WTC11 (cell line): Measurements from ENCODE around the gene KANSL1L. TPM values are rescaled to one million over a fixed set of nuclear protein-coding genes. Genes with fewer than 3 reads are reported as not detected.

ENCODE experiments used
- ATAC-seq: fragments of 200-7000 bp; cut with Tn5 transposase; 2 replicates; pipeline ENCODE4 v1.10.0; 2021; ENCODE audit warnings: mild to moderate bottlenecking, moderate library complexity
- CTCF ChIA-PET: fragments of 300-600 bp; sonication (Branson Sonifier 250); formaldehyde crosslinking; loops from one replicate; lab custom pipeline; 2021; ENCODE audit warnings: antibody characterized with exemption; lab: Charles Lee
- POLR2A ChIA-PET: fragments of 350-600 bp; sonication (Branson Sonifier 250); formaldehyde crosslinking; loops from one replicate; lab custom pipeline; 2021; ENCODE audit warnings: antibody characterized with exemption; lab: Charles Lee
- DNase-seq: peaks from one replicate; pipeline ENCODE4 v3.0.0; 2021; ENCODE audit warnings: low spot score
- H3K27ac Mint-ChIP-seq: 2 replicates; pipeline ENCODE4 v1.8.0; 2021; ENCODE audit warnings: mixed read lengths
- H3K27me3 Mint-ChIP-seq: 2 replicates; pipeline ENCODE4 v1.8.0; 2021; ENCODE audit warnings: low read depth, mild to moderate bottlenecking, moderate library complexity, mixed read lengths
- H3K36me3 Mint-ChIP-seq: 2 replicates; pipeline ENCODE4 v1.8.0; 2021; ENCODE audit warnings: mixed read lengths
- H3K4me1 Mint-ChIP-seq: 2 replicates; pipeline ENCODE4 v1.8.0; 2022; ENCODE audit warnings: mixed read lengths
- H3K4me3 Mint-ChIP-seq: 2 replicates; pipeline ENCODE4 v1.8.0; 2021; ENCODE audit warnings: mild to moderate bottlenecking, moderate library complexity, mixed read lengths
- H3K9me3 Mint-ChIP-seq: 2 replicates; pipeline ENCODE4 v1.8.0; 2021; ENCODE audit warnings: mixed read lengths
- AR ChIP-seq: fragments of 250-450 bp; sonication (Bioruptor Pico); IDR thresholded peaks from 2 replicates; pipeline ENCODE4 v1.9.0; 2021; ENCODE audit warnings: mild to moderate bottlenecking
- ATF2 ChIP-seq: sonication (generic); formaldehyde crosslinking; IDR thresholded peaks from 2 replicates; pipeline ENCODE4 v1.8.1; 2022; ENCODE audit warnings: low read depth, missing genetic modification reagents, borderline replicate concordance
- ATF3 ChIP-seq: sonication (generic); formaldehyde crosslinking; conservative IDR thresholded peaks from 2 replicates; pipeline ENCODE4 v1.8.1; 2022; ENCODE audit warnings: mild to moderate bottlenecking, missing genetic modification reagents
- CREM ChIP-seq: sonication (generic); formaldehyde crosslinking; IDR thresholded peaks from 2 replicates; pipeline ENCODE4 v1.8.1; 2022; ENCODE audit warnings: mild to moderate bottlenecking, missing genetic modification reagents, moderate library complexity
- E2F5 ChIP-seq: sonication (generic); formaldehyde crosslinking; IDR thresholded peaks from 2 replicates; pipeline ENCODE4 v1.8.1; 2022; ENCODE audit warnings: mild to moderate bottlenecking, moderate library complexity, missing genetic modification reagents
- EMX1 ChIP-seq: fragments of 250-450 bp; sonication (Bioruptor Pico); IDR thresholded peaks from 2 replicates; pipeline ENCODE4 v1.8.0; 2021; ENCODE audit warnings: mild to moderate bottlenecking
- ESRRA ChIP-seq: sonication (generic); formaldehyde crosslinking; IDR thresholded peaks from 2 replicates; pipeline ENCODE4 v1.8.1; 2022; ENCODE audit warnings: mild to moderate bottlenecking, missing genetic modification reagents, borderline replicate concordance
- FOXK1 ChIP-seq: sonication (generic); formaldehyde crosslinking; IDR thresholded peaks from 2 replicates; pipeline ENCODE4 v1.8.0; 2022; ENCODE audit warnings: mild to moderate bottlenecking, moderate library complexity, missing genetic modification reagents
- FOXP1 ChIP-seq: sonication (generic); formaldehyde crosslinking; IDR thresholded peaks from 2 replicates; pipeline ENCODE4 v1.8.0; 2022; ENCODE audit warnings: missing genetic modification reagents, mild to moderate bottlenecking, moderate library complexity, borderline replicate concordance
- GABPB1 ChIP-seq: sonication (generic); formaldehyde crosslinking; IDR thresholded peaks from 2 replicates; pipeline ENCODE4 v1.8.1; 2023; ENCODE audit warnings: mild to moderate bottlenecking, missing genetic modification reagents
- HMGXB4 ChIP-seq: sonication (generic); formaldehyde crosslinking; IDR thresholded peaks from 2 replicates; pipeline ENCODE4 v1.8.1; 2023; ENCODE audit warnings: mild to moderate bottlenecking, moderate library complexity, missing genetic modification reagents
- JAZF1 ChIP-seq: fragments of 250-450 bp; sonication (Bioruptor Pico); IDR thresholded peaks from 2 replicates; pipeline ENCODE4 v1.9.0; 2021; ENCODE audit warnings: moderate library complexity, mild to moderate bottlenecking, inconsistent platforms
- KAT7 ChIP-seq: sonication (generic); formaldehyde crosslinking; IDR thresholded peaks from 2 replicates; pipeline ENCODE4 v1.8.1; 2023; ENCODE audit warnings: missing genetic modification reagents, mild to moderate bottlenecking, borderline replicate concordance
- MLX ChIP-seq: sonication (generic); formaldehyde crosslinking; IDR thresholded peaks from 2 replicates; pipeline ENCODE4 v1.8.1; 2023; ENCODE audit warnings: mild to moderate bottlenecking, missing genetic modification reagents, moderate library complexity
- MYBL2 ChIP-seq: sonication (generic); formaldehyde crosslinking; IDR thresholded peaks from 2 replicates; pipeline ENCODE4 v1.8.1; 2023; ENCODE audit warnings: mild to moderate bottlenecking, moderate library complexity, missing genetic modification reagents
- NFATC4 ChIP-seq: fragments of 250-450 bp; sonication (Bioruptor Pico); IDR thresholded peaks from 2 replicates; pipeline ENCODE4 v1.9.0; 2021; ENCODE audit warnings: mild to moderate bottlenecking
- NR1H2 ChIP-seq: sonication (generic); formaldehyde crosslinking; IDR thresholded peaks from 2 replicates; pipeline ENCODE4 v1.9.0; 2021; ENCODE audit warnings: mild to moderate bottlenecking, moderate library complexity, missing genetic modification reagents
- NR2C2 ChIP-seq: sonication (generic); formaldehyde crosslinking; IDR thresholded peaks from 2 replicates; pipeline ENCODE4 v1.8.0; 2022; ENCODE audit warnings: mild to moderate bottlenecking, missing genetic modification reagents
- PRRX2 ChIP-seq: fragments of 250-450 bp; sonication (Bioruptor Pico); IDR thresholded peaks from 2 replicates; pipeline ENCODE4 v1.8.0; 2021; ENCODE audit warnings: mild to moderate bottlenecking
- RELA ChIP-seq: sonication (generic); formaldehyde crosslinking; IDR thresholded peaks from 2 replicates; pipeline ENCODE4 v1.8.1; 2022; ENCODE audit warnings: missing genetic modification reagents, mild to moderate bottlenecking, borderline replicate concordance
- TEAD1 ChIP-seq: sonication (generic); formaldehyde crosslinking; IDR thresholded peaks from 2 replicates; pipeline ENCODE4 v1.8.0; 2022; ENCODE audit warnings: mild to moderate bottlenecking, missing genetic modification reagents
- USF2 ChIP-seq: sonication (generic); formaldehyde crosslinking; IDR thresholded peaks from 2 replicates; pipeline ENCODE4 v1.8.1; 2023; ENCODE audit warnings: mild to moderate bottlenecking, missing genetic modification reagents, moderate library complexity
- ZNF317 ChIP-seq: sonication (generic); formaldehyde crosslinking; IDR thresholded peaks from 2 replicates; pipeline ENCODE4 v1.8.1; 2023; ENCODE audit warnings: low read depth, mild to moderate bottlenecking, moderate library complexity, missing genetic modification reagents, borderline replicate concordance
- ZNF425 ChIP-seq: fragments of 250-450 bp; sonication (Bioruptor Pico); conservative IDR thresholded peaks from 2 replicates; pipeline ENCODE4 v1.9.0; 2021; ENCODE audit warnings: mild to moderate bottlenecking
- total RNA-seq: library from RNA; stranded (reverse); gene quantifications from 3 replicates; pipeline ENCODE4 v1.2.3, GENCODE V29; 2021

Gene KANSL1L
- total RNA-seq, 1 experiment from 2014 or later: 11.4 TPM

GRCh38 chr2:210215120-210215519 is 43.9 kb upstream of the KANSL1L start (continued):
- no peak for TF ChIP-seq ATF3 (CRISPR knock-in tag)
- TF ChIP-seq GABPB1 (CRISPR knock-in tag): no peak
- TF ChIP-seq NR2C2 (CRISPR knock-in tag): no peak

GRCh38 chr2:210210185-210210584 is 39.0 kb upstream of the KANSL1L start:
- DNase-seq: no peak
- CTCF ChIA-PET: no interaction called here
- Mint-ChIP-seq H3K4me3 (no peak overlapping the region), H3K36me3 (no peaks in the 10 kb centered on the region), H3K27ac (no peak overlapping the region)
- TF ChIP-seq ESRRA: no peak
- no peak for TF ChIP-seq NFATC4
- TF ChIP-seq NR1H2 (CRISPR knock-in tag): no peak
- no peak for TF ChIP-seq NR2C2 (CRISPR knock-in tag)
- no peak for TF ChIP-seq MYBL2
- TF ChIP-seq ATF2 (CRISPR knock-in tag): no peak
- TF ChIP-seq TEAD1 (CRISPR knock-in tag): no peak
- no peak for TF ChIP-seq CREM (CRISPR knock-in tag)
- TF ChIP-seq, all 79 proteins: peak for 0
- POLR2A ChIA-PET: no interaction called here
- Mint-ChIP-seq H3K4me1 (no peaks in the 10 kb centered on the region), H3K27me3 (no peaks in the 10 kb centered on the region), H3K9me3 (no peaks in the 10 kb centered on the region)
- no peak for ATAC-seq

GRCh38 chr2:210207929-210208328 is 36.7 kb upstream of the KANSL1L start:
- Mint-ChIP-seq H3K4me3 (no peak overlapping the region), H3K9me3 (no peaks in the 10 kb centered on the region), H3K27me3 (no peaks in the 10 kb centered on the region), H3K27ac (no peak overlapping the region), H3K4me1 (no peaks in the 10 kb centered on the region), H3K36me3 (no peaks in the 10 kb centered on the region)
- ChIA-PET CTCF (no interaction called here), POLR2A (no interaction called here)
- ATAC-seq (no peak), DNase-seq (no peak)
- no peak for TF ChIP-seq AR (CRISPR knock-in tag)
- TF ChIP-seq FOXP1: no peak
- no peak for TF ChIP-seq MLX (CRISPR knock-in tag)
- no peak for TF ChIP-seq ZNF317 (CRISPR knock-in tag)
- no peak for TF ChIP-seq RELA (CRISPR knock-in tag)
- TF ChIP-seq E2F5 (CRISPR knock-in tag): no peak
- no peak for TF ChIP-seq USF2 (CRISPR knock-in tag)
- TF ChIP-seq ZNF425 (CRISPR knock-in tag): no peak
- TF ChIP-seq PRRX2: no peak
- TF ChIP-seq JAZF1: no peak
- no peak for TF ChIP-seq EMX1 (CRISPR knock-in tag)
- TF ChIP-seq KAT7 (CRISPR knock-in tag): no peak
- TF ChIP-seq FOXK1: no peak
- no peak for TF ChIP-seq HMGXB4
